ENCODE measurements around the gene ARHGAP15. TPM values are rescaled to one million over a fixed set of nuclear protein-coding genes. Genes with fewer than 3 reads are reported as not detected.

Gene ARHGAP15
- total RNA-seq, 2 experiments from 2014 or later = 71.3 to 72.8 TPM

DNA sequence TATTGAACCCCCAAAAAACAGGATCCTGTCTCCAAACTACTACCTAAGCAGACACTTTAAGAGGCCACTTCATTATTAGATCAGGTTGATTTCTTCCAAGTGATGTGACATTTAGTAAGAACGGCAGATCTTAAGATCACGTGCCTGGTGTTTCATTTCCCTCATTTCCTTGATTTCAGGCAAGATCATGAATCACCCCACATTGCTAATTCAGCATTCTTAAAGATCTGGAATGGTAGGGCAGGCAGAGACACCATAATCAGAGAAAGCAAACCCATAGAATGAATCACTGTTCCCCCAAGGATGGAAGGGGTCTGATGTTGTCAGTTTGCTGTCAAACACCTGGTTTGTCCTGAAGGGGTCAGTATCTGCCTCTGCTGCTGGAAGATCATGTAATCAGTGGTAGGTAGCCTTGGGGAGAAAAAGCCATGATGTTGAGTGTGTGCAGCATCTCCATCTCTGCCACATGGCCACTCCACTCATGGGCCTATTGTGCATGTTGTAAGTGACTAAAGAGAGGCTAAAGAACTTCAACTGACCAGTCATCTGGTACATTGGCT lies 133.9 kb downstream of the ARHGAP15 start:
- TF ChIP-seq, protein P1, sequence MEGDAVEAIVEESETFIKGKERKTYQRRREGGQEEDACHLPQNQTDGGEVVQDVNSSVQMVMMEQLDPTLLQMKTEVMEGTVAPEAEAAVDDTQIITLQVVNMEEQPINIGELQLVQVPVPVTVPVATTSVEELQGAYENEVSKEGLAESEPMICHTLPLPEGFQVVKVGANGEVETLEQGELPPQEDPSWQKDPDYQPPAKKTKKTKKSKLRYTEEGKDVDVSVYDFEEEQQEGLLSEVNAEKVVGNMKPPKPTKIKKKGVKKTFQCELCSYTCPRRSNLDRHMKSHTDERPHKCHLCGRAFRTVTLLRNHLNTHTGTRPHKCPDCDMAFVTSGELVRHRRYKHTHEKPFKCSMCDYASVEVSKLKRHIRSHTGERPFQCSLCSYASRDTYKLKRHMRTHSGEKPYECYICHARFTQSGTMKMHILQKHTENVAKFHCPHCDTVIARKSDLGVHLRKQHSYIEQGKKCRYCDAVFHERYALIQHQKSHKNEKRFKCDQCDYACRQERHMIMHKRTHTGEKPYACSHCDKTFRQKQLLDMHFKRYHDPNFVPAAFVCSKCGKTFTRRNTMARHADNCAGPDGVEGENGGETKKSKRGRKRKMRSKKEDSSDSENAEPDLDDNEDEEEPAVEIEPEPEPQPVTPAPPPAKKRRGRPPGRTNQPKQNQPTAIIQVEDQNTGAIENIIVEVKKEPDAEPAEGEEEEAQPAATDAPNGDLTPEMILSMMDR (IDR thresholded peaks at IDR 0.05) = peak; percentile 23
- POLR2A ChIA-PET = interaction anchor here (0.6 to 1.2 kb wide), 3 partner anchors 19 to 101 kb away, joined by 3 to 4 read pairs (median 3); no protein-coding TSS in a partner anchor
- intact Hi-C loops (cut with micrococcal nuclease) = no loop called here
- CTCF ChIA-PET = interaction anchor here (1.5 to 8.4 kb wide), 4 partner anchors 13 to 137 kb away, joined by 4 to 169 read pairs (median 10); no protein-coding TSS in a partner anchor
- peak; percentile 26 for DNase-seq
- Mint-ChIP-seq H3K4me3 (no peak overlapping the region), H3K27me3 (no peaks in the 10 kb centered on the region), H3K36me3 (ENCODE audit: low read depth) (peaks cover 38% of the 10 kb centered on the region), H3K27ac (peak overlapping the region; percentile 99), H3K4me1 (ENCODE audit: low read depth) (peaks cover 65% of the 10 kb centered on the region), H3K9me3 (peaks cover 8% of the 10 kb centered on the region)
- peak; percentile 13 for ATAC-seq

DNA sequence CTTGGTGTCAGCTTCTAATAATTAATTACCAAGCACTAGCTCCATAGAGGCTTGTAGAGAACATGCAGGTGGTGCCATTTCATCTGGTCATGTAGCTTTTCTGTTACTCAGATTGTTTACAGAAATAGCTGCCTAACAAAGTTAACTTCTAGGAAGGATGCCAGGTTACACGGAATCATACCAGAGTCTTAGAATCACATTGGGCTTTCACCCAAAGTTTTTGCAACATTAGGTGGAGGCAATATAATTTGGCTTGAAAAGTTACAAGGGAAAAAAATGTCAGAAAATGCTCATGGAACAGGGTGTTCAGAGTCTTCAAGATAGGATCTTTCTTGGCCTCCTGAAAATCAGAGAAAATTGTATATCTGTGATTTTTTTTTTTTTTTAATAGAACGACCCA lies 135.6 kb downstream of the ARHGAP15 start:
- POLR2A ChIA-PET = no interaction called here
- H3K27me3 Mint-ChIP-seq = no peaks in the 10 kb centered on the region
- peaks cover 8% of the 10 kb centered on the region for H3K9me3 Mint-ChIP-seq
- H3K4me3 Mint-ChIP-seq = no peak overlapping the region
- H3K4me1 Mint-ChIP-seq (ENCODE audit: low read depth) = peaks cover 54% of the 10 kb centered on the region
- TF ChIP-seq, protein P1 (IDR thresholded peaks at IDR 0.05) = no peak
- no peak overlapping the region for H3K27ac Mint-ChIP-seq
- DNase-seq (no peak), ATAC-seq (no peak)
- H3K36me3 Mint-ChIP-seq (ENCODE audit: low read depth) = peaks cover 39% of the 10 kb centered on the region
- CTCF ChIA-PET = interaction anchor here (1.0 to 4.3 kb wide), 7 partner anchors 11 to 230 kb away, joined by 4 to 30 read pairs (median 10); no protein-coding TSS in a partner anchor
- intact Hi-C loops (cut with micrococcal nuclease) = no loop called here

DNA sequence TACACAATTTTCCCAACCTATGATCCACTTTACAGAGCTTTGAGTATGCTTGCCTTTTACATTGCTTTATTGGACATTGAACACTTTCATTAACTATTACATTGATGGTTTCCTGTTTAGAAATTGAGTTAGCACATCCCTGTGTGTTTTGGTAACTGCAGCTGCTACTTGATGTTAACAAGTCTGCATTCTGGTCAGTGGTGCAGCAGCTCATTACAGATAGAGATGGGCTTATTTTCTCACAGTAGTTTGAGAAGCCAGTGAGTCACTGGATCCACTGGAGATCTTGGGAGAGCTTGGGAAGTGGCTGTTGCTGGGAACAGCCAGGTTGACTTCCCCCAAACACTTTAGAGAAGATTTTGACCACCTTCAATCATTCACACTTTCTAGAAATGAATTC lies 150.5 kb downstream of the ARHGAP15 start:
- ChIA-PET POLR2A (interaction anchor here (1.1 kb wide), 1 partner anchor 50 kb away, joined by 3 read pairs; no protein-coding TSS in a partner anchor), CTCF (interaction anchor here (0.9 to 4.0 kb wide), 12 partner anchors 9 to 197 kb away, joined by 3 to 18 read pairs (median 4); no protein-coding TSS in a partner anchor)
- H3K36me3 Mint-ChIP-seq (ENCODE audit: low read depth) = peaks cover 18% of the 10 kb centered on the region
- H3K27ac Mint-ChIP-seq = peak overlapping the region; percentile 59
- H3K27me3 Mint-ChIP-seq = no peaks in the 10 kb centered on the region
- peaks cover 48% of the 10 kb centered on the region for H3K4me1 Mint-ChIP-seq (ENCODE audit: low read depth)
- no peak overlapping the region for H3K4me3 Mint-ChIP-seq
- ATAC-seq (no peak), DNase-seq (no peak)
- TF ChIP-seq, protein P1 (IDR thresholded peaks at IDR 0.05) = no peak
- H3K9me3 Mint-ChIP-seq = no peaks in the 10 kb centered on the region
- intact Hi-C loops (cut with micrococcal nuclease) = no loop called here

DNA sequence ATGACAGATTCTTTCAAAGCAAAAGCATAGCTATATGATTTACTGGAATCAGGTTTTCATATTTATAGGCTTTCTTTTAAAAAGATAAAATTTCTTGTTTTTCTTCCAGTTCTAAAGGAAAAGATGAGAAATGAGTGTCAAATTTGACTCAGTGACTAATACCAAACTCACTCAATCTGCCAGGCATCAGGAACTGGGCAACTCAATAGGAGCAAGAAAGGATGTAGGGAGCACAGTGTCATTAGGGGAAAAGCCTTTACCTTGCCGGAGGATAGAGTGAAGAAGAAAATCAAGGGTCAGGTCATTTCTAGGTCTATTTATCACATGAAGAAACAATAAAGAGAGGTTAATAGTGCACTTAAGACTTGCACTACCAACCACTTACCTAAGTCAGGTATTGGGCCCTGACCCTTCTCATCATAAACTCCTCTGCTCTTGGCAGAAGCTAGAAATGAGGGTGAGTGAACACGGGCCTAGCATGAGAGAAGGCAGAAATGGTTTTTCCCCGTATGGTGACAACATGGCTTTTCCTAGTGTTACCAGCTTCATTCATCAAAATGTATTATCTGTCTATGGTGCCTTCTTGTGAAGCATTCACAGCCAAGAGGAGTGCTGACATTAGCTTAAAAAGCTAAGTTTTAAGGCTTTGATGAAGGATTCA lies 151.0 kb downstream of the ARHGAP15 start:
- peak; percentile 31 for ATAC-seq
- CTCF ChIA-PET = interaction anchor here (0.9 to 4.0 kb wide), 12 partner anchors 9 to 197 kb away, joined by 3 to 18 read pairs (median 4); no protein-coding TSS in a partner anchor
- intact Hi-C loops (cut with micrococcal nuclease) = no loop called here
- H3K36me3 Mint-ChIP-seq (ENCODE audit: low read depth) = peaks cover 17% of the 10 kb centered on the region
- no peak for DNase-seq
- TF ChIP-seq, protein P1 (IDR thresholded peaks at IDR 0.05) = no peak
- POLR2A ChIA-PET = interaction anchor here (1.1 kb wide), 1 partner anchor 51 kb away, joined by 3 read pairs; no protein-coding TSS in a partner anchor
- H3K4me3 Mint-ChIP-seq = no peak overlapping the region
- no peaks in the 10 kb centered on the region for H3K9me3 Mint-ChIP-seq
- H3K27me3 Mint-ChIP-seq = no peaks in the 10 kb centered on the region
- peaks cover 44% of the 10 kb centered on the region for H3K4me1 Mint-ChIP-seq (ENCODE audit: low read depth)
- H3K27ac Mint-ChIP-seq = peak overlapping the region; percentile 59

DNA sequence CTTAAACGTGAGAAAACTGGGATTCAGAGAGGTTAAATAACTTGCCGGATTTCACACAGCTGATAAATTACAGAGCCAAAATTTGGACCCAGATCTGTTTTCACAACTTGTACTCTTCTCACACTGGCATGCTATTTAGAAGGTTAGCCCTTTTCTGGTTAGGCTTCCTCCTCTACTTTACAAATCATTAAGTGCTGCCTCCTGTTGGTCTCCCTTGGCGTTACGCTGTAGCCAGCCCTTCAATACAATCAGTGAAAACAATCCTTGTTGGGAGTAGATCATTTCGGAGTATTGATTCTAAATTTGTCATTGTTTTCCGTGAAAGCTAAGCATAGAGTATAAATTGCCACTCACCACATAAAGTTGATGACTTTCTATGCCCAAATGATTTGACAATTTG lies 153.5 kb downstream of the ARHGAP15 start:
- H3K4me3 Mint-ChIP-seq = no peak overlapping the region
- no peaks in the 10 kb centered on the region for H3K9me3 Mint-ChIP-seq
- intact Hi-C loops (cut with micrococcal nuclease) = no loop called here
- H3K36me3 Mint-ChIP-seq (ENCODE audit: low read depth) = peaks cover 9% of the 10 kb centered on the region
- TF ChIP-seq, protein P1 (IDR thresholded peaks at IDR 0.05) = peak; percentile 49
- H3K27me3 Mint-ChIP-seq = no peaks in the 10 kb centered on the region
- peaks cover 30% of the 10 kb centered on the region for H3K4me1 Mint-ChIP-seq (ENCODE audit: low read depth)
- ATAC-seq (peak; percentile 56), DNase-seq (peak; percentile 52)
- H3K27ac Mint-ChIP-seq = no peak overlapping the region
- ChIA-PET POLR2A (no interaction called here), CTCF (interaction anchor here (0.7 to 3.5 kb wide), 12 partner anchors 10 to 248 kb away, joined by 3 to 30 read pairs (median 4); no protein-coding TSS in a partner anchor)
